HG03103 (cell line): ENCODE measurements around the gene EFR3B.
"Not testable (repeated sequence)": the region's sequence is repeated elsewhere in the genome, so short reads cannot be mapped to it uniquely, and the experiment has no call there.

Source experiments
- ATAC-seq: cut with Tn5 transposase; IDR thresholded peaks from one replicate; pipeline ENCODE4 v1.9.1; 2021; ENCODE audit warnings: low read depth; ENCODE audit not compliant: unreplicated experiment

Gene EFR3B, protein sequence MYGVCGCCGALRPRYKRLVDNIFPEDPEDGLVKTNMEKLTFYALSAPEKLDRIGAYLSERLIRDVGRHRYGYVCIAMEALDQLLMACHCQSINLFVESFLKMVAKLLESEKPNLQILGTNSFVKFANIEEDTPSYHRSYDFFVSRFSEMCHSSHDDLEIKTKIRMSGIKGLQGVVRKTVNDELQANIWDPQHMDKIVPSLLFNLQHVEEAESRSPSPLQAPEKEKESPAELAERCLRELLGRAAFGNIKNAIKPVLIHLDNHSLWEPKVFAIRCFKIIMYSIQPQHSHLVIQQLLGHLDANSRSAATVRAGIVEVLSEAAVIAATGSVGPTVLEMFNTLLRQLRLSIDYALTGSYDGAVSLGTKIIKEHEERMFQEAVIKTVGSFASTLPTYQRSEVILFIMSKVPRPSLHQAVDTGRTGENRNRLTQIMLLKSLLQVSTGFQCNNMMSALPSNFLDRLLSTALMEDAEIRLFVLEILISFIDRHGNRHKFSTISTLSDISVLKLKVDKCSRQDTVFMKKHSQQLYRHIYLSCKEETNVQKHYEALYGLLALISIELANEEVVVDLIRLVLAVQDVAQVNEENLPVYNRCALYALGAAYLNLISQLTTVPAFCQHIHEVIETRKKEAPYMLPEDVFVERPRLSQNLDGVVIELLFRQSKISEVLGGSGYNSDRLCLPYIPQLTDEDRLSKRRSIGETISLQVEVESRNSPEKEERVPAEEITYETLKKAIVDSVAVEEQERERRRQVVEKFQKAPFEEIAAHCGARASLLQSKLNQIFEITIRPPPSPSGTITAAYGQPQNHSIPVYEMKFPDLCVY

DNA sequence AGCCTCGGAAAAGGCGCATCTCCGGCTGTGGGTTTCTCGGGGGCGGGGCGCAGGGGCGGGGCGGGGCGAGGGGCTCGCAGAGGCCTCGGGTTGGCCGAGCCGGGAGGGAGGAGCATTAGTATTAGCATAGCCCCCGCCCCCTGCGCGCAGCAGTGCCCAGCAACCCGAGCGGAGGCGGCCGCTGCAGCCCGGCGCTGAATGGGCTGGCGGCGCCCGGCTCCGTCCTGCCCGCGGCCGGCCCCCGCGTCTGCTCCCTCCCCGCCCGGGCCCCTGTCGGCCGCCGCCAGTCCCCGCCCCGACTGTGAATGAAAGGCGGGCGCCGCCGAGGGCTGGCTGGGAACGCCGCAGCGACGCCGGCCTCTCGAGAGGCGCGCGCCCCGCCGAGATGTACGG is at the start of gene EFR3B:
TSS of gene EFR3B (plus strand) at position 149 of the 393 bp plus-strand sequence. CDS start at position 386, 237 bp downstream.
- peak; percentile 85 for ATAC-seq

DNA sequence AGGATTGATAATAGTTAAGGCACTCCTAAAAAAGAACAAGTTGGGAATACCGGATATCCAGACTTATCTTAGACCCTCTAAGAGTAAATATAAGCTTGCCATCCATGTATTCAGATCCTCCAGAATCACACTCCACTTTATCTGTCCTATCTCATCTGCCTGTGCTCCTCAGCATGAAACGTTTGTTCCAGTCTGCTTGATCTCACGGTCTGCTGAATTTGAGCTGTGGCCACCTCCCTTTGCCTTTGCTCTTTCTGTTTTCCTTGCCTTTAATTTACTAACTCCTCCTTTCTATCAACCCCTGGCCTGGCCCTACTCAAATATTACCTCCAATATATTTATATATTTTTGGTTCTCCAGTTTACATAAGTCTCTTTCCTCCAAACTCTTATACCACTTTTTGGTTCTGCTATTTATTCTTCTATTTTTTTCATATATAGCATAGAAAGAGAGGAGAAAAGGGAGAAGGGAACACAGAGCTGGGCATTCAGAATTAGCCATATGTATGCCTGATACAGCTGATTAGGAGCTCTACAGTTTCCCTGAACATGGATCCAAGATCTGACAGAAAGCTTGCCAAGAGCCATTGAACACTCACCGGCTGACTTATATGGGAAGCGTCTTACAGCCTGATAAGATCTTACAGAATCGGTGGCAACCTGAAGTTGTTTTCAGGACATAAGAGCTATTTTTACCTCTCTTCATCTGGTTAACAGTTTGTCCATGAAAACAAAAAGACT is 48.3 kb upstream of the EFR3B start:
- ATAC-seq, result no peak

DNA sequence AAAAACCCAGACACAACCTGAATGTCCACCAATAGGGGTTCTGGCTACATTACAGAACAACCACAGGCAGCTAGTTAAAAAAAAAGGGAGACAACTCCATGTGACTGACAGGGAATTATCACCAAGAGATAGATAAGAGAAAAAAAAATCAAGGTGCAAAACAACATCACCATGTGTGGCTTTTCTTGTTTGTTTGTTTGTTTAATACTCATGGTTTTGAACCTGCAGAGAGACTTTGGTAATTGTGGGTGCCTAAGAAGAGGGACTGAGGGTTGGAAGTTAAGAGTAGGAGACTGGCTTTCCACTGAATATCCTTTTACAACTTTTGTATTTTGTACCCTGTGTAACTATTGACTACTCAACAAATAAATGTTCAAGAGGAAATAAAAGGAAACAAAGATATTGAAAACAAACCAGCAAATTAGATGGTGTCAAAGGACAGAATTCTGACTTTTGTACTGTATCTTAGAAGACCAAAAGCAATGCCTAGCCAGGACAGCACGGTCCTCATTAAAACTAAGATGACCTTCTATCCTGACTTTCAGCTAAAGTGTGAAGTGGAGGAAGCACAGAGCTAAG is 47.6 kb upstream of the EFR3B start:
- ATAC-seq, result no peak

DNA sequence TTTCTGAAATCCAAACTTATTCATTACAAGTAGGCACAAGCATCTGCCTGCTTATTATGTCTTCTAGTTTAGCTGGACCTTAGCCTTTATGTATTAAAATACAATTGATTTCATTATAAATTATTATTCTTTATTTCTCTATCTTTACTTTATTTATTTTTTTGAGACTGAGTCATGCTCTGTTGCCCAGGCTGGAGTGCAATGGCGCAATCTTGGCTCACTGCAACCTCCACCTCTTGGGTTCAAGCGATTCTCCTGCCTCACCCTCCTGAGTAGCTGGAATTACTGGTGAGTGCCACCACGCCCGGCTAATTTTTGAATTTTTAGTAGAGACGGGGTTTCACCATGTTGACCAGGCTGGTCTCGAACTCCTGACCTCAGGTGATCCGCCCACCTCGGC is 42.8 kb upstream of the EFR3B start:
- not testable (repeated sequence) for ATAC-seq

DNA sequence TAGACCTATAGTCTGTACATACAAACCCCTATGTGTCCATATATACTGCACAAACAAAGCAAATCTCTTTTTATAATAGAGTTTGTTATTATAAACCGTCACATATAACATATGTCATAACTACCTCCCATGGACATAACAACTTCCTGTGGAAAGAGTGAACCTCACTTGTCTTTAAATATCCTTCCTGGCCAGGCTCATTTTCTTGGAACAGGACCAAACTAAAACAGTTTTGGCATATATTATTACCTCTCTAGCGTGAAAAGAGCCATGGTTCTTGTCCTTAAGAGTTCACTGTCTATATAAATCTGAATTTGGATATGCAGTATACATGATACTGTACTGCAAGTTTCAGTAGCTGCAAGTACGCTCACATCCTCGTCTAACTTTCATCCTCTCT is 41.8 kb upstream of the EFR3B start:
- no peak for ATAC-seq

DNA sequence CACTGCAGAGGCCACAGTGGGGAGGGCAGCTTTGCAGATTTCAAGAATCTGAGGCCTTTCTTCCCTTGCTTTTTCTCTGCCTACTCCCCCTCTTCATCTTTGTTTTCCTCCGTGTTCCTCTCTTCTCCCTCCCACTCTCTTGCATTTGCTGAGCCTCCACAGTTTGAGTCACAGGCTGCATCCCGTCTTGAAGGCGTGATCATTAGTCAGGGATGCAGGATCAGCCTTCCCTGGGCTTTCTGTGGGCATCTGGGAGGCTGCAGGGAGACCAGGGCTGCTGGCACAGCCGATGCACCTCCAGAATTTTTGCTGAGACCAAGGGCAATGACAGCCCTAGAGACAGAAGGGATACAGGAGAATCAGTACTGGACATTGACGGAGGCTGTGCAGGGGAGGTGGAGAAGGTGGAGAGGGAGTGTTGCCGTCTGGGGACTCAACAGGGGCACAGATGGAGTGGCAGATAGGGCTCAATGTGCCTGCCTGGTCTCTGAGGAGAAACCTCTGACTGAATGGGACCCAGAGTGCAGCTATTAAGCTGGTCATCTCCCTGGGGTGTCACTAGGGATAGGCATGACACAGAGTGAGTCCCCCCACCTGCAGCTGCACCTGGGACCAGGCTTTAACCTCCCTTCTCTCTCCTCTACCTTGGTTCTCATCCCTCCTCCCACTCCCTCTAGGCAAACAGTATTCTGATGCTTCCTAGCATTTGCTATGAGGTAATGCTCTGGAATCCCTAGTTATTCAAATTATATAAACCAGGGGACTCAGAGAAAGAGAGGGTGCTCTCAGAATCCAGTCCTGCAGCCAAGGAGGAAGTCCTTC is 41.2 kb upstream of the EFR3B start:
- ATAC-seq, result no peak

DNA sequence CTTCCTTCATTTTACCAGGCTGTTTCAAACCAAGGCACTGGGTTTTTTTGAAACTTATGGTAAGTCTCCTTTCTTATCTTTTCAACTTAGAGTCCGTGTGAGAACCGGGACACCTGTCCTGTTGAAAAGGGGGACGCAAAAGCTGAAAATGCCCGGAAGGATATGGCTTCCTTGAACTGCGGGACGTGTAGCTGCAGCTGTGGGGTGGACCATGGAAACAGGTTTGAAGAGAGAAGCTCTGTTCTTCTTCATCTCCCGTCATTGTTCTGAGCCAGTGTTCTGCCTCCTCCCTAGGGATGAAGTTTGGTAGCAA is 40.6 kb upstream of the EFR3B start:
- ATAC-seq, result no peak

DNA sequence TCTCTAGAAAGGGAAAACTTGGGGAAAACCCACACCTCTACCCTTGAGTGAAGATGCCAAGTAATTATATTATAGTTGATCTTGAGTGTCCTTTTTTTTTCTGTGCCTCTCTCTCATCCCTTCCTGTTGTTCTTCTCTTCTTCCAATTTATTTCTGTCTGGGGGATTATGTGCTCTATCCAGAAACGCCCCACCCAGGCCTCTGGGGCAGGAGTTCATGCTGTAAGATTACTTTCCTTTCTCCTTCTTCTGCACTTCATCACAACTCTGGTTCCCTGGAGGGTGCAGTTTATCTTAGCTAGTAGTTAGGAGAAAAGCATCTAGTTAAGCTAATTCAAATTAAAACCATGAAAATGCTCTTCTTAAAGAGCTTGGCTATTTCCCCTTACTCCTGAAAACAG is 39.8 kb upstream of the EFR3B start:
- no peak for ATAC-seq

DNA sequence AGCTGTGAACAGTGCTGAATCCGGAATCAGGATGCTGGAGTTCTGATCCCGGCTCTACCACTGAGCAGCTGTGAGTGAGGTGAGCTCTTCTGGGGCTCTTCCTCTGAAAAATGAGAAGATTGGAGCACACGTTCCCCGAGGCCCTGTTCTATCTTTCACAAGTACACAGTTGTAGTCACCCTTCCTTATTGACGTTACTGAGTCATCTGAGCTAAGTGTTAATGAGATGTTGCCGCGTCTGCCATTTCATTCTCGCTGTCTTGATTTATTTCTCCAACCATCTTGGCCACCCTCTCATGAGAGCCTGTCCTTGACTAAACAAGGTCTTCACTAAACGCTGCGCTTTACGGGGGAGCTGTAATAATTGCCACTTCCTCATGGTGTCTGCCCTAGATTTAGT is 31.9 kb upstream of the EFR3B start:
- ATAC-seq, result no peak

DNA sequence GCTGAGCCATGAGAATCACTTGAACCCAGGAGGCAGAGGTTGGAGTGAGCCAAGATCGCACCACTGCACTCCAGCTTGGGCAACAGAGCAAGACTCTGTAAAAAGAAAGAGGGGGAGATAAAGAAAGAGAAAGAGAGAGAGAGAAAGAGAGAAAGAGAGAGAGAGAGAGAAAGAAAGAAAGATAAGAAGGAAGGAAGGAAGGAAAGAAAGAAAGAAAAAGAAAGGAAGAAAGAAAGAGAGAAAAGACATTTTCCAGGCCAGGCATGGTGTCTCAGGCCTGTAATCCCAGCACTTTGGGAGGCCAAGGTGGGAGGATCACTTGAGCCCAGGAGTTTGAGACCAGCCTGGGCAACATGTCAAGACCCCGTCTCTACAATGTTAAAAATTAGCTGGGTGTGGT is 30.5 kb upstream of the EFR3B start:
- not testable (repeated sequence) for ATAC-seq

DNA sequence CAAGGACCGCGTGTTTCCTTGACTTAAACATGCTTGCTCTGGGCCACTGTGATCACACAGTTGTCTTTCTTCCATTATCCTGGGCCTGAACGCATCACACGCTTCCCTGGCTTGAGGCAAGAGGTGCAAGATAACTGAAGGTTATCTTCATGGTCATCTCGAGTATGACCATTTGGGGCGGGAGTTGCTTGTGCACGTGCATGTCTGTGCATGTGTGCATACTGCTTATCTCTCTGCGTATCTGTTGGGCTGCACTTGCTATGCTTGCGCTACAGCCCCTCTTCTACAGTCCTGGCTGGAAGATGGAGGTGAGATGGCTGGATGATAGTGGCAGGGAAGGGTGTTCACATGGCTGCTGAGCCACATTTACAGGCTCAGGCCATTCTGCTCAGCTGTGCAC is 27.2 kb upstream of the EFR3B start:
- ATAC-seq, result no peak

DNA sequence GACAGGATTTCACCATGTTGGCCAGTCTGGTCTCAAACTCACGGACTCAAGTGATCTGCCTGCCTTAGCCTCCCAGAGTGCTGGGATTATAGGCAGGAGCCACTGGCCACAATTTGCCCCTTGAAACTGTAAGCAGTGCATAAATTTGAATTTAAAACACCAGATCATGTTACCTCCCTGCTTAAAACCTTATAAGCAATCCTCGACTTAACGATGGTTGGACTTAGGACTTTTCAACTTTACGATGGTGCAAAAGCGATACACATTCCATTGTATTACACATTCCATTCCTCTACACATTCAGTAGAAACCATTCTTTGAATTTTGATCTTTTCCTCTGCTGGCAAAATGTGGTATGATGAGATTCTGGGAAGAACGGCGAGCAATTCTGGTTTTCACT is 23.2 kb upstream of the EFR3B start:
- no peak for ATAC-seq

DNA sequence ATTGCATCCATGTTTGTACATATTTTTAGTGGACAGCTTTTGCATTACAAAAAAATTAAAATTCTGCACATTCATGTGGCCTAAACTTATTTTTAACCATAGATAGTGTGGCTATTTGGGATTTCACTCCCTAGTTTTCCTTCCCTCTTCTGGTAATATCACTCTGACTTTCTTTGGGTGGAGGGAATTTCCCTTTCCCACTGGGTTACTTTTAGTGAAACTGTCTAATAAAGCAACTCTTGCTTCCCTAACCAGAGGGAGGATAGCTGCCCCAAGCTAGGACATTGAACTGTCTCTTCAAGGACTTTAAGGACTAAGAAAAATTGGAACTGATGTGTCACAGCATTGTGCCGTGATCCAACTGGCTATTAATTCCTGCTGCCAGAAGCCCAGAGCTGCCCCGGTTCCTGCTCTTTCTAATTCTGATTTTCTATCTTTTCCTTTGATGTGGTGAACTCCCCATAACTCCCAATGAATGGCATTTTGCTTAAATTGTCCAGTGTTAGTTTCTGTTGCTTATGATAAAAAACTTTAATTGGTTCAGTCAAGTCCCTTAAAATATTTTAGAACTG is 20.0 kb upstream of the EFR3B start:
- no peak for ATAC-seq

DNA sequence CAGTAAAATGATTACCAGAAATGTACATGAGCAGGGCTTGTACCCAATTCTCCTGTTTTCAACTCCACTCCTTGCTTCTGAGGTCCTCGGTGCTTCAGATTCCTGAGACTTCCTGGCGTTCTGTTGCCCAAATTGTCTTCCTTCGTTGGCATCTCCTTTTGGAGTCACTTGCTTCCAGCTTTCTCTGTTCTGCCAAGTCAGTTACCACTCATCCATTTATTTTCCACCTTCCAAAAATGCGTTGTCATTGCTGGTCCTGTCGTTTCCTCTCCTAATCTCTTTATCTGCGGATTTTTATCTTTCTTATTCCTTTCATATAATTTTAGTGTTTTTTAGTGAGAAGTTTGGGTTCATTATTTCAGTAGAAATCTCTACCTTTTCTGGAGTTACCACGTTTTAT is 18.5 kb upstream of the EFR3B start:
- no peak for ATAC-seq

DNA sequence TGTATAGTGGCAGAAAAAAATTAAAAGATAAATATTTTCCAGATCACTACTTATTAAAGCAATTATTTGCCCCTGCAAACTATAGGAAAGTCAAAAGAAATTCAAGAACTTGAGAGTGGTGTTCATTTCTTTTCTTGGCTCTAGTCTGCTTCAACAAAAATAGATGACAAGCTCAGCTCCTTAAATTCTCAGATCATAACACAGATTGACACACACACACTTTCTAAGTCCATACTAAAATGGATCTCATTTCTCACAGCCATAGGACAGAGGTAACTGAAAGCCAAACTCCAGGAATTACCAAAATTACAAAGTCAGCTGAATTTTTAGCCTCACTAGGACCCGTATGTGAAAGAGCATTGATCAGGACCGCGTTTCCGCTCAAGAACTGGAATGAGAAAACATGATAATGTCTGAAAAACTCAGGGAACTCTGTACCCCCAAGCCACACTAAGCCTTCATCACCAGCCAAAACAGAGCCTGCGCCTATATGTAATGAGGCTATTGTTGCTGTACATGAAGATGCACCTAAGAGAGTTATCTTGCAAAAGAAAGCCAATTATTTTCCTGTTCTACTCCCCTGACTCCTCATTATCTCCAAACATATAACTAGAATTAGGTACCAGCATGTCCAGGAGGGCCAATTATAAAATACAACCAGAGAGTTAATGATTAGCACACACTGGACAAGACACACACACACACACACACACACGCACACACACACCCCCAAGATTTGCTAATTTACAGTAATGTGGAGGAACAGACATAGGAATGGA is 16.5 kb upstream of the EFR3B start:
- ATAC-seq, result no peak

DNA sequence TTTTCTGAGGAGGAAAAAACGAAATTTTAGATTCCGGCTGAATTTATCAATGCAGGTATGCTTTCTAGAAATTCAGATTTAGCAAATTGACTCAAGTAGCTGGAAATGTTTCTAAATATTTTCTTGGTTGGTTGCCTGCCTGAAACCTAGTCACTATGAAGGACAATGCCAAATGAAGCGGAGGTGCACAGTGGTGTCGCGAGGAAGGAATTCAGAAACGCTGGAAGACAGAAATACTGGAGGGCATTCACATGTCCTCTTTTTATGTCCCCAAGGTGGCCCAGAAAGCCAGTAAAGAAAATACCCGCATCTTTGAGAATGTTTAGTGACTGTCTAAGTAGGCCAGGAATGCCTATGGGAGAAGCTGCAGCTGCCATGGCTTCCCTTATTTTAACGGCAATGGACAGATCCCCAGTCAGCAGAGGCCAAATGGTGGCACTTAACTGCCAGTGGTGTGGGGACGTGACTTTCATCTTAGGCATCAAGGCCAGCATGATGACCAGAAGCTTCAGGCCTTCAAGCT is 15.8 kb upstream of the EFR3B start:
- no peak for ATAC-seq

DNA sequence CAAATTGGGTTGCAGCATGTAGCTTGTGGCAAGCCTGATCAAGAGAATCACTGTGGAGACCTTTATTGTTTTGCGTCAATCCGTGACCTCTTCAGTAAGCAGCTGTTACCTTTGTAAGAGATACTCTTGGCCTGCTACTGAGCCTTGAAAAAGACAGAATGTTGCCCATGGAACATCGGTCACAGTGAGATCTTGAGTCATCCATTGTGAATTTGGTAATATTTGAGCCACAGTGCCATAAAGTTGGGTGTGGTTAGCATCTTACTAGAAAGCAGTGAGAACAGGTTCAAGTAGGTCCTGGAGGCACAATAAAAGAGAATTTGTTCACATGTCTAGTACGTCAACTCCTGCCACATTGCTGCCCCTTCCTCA is 12.7 kb upstream of the EFR3B start:
- ATAC-seq, result no peak

DNA sequence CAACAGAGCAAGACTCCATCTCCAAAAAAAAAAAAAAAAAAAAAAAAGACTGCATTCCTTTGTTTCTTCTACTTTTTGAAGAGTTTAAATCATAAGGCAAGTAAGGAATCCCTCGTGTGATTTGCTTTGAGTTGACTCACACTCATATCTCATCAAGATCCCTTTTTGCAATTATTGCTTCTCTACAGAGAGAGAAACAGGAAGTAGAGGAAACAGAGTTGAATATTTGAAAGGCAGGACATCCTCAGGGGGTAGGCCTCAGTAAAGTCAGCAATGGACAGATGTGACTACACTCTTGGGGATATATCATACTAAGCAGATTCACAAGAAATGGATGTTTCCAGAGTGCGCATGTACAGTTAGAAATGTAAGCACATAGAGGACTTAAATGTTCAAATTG is 11.2 kb upstream of the EFR3B start:
- ATAC-seq, result no peak

DNA sequence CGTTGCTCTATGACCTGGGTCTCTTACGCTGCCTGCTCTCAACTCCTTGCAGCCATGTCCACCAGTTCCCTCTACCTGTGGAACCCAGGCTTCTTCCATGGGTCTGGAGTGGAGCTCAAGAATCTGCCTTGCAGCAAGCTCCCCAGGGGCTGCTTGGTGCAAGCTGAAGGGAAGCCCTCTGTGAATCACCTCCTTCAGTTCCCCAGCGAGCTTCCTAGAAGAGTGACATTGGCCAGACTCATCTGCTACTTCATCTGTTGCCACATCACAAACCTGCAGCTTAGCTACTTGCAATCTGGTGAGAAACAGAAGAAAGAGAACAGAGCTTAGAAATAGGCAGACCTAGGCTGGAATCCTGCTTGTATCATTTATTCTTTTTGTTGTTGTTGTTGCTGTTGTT is 9.8 kb upstream of the EFR3B start:
- no peak for ATAC-seq
